Measurements from ENCODE around the gene NELFCD.
"Not testable (repeated sequence)": the region's sequence is repeated elsewhere in the genome, so short reads cannot be mapped to it uniquely, and the experiment has no call there.

DNA sequence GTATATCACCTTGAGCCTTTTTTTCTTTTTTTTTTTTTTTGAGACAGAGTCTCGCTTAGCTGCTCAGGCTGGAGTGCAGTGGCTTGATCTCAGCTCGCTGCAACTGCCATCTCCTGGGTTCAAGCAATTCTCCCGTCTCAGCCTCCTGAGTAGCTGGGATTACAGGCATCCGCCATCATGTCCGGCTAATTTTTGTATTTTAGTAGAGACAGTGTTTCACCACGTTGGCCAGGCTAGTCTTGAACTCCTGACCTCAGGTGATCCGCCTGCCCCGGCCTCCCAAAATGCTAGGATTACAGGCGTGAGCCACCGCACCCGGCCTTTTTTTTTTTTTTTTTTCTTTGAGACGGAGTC, 2.0 kb downstream of the NELFCD start:
- TF ChIP-seq, protein P1, sequence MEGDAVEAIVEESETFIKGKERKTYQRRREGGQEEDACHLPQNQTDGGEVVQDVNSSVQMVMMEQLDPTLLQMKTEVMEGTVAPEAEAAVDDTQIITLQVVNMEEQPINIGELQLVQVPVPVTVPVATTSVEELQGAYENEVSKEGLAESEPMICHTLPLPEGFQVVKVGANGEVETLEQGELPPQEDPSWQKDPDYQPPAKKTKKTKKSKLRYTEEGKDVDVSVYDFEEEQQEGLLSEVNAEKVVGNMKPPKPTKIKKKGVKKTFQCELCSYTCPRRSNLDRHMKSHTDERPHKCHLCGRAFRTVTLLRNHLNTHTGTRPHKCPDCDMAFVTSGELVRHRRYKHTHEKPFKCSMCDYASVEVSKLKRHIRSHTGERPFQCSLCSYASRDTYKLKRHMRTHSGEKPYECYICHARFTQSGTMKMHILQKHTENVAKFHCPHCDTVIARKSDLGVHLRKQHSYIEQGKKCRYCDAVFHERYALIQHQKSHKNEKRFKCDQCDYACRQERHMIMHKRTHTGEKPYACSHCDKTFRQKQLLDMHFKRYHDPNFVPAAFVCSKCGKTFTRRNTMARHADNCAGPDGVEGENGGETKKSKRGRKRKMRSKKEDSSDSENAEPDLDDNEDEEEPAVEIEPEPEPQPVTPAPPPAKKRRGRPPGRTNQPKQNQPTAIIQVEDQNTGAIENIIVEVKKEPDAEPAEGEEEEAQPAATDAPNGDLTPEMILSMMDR (IDR thresholded peaks at IDR 0.05) = not testable (repeated sequence)
- not testable (repeated sequence) for TF ChIP-seq POLR2AphosphoS5 (IDR thresholded peaks at IDR 0.05; ENCODE audit: low read depth, low read length); RXRA (IDR thresholded peaks at IDR 0.05; ENCODE audit: borderline replicate concordance, low read depth); RAD21 (IDR thresholded peaks at IDR 0.05; ENCODE audit: low read length); FOXM1 (IDR thresholded peaks at IDR 0.05; ENCODE audit: low read depth); MXI1 (IDR thresholded peaks at IDR 0.05; ENCODE audit: low read depth, low read length); SIN3A (IDR thresholded peaks at IDR 0.05; ENCODE audit: borderline replicate concordance, low read depth, low read length); SMC3 (IDR thresholded peaks at IDR 0.05; ENCODE audit: low read depth, low read length); MEF2A (IDR thresholded peaks at IDR 0.05; ENCODE audit: borderline replicate concordance, low read depth); TAF1 (IDR thresholded peaks at IDR 0.05; ENCODE audit: borderline replicate concordance, low read depth, low read length); EP300 (IDR thresholded peaks at IDR 0.05; ENCODE audit: borderline replicate concordance in 1 of 2, low read depth in 1 of 2, low read length in 1 of 2)
- TF ChIP-seq, protein P2, sequence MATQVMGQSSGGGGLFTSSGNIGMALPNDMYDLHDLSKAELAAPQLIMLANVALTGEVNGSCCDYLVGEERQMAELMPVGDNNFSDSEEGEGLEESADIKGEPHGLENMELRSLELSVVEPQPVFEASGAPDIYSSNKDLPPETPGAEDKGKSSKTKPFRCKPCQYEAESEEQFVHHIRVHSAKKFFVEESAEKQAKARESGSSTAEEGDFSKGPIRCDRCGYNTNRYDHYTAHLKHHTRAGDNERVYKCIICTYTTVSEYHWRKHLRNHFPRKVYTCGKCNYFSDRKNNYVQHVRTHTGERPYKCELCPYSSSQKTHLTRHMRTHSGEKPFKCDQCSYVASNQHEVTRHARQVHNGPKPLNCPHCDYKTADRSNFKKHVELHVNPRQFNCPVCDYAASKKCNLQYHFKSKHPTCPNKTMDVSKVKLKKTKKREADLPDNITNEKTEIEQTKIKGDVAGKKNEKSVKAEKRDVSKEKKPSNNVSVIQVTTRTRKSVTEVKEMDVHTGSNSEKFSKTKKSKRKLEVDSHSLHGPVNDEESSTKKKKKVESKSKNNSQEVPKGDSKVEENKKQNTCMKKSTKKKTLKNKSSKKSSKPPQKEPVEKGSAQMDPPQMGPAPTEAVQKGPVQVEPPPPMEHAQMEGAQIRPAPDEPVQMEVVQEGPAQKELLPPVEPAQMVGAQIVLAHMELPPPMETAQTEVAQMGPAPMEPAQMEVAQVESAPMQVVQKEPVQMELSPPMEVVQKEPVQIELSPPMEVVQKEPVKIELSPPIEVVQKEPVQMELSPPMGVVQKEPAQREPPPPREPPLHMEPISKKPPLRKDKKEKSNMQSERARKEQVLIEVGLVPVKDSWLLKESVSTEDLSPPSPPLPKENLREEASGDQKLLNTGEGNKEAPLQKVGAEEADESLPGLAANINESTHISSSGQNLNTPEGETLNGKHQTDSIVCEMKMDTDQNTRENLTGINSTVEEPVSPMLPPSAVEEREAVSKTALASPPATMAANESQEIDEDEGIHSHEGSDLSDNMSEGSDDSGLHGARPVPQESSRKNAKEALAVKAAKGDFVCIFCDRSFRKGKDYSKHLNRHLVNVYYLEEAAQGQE (IDR thresholded peaks at IDR 0.05; ENCODE audit: low read depth, low read length) = not testable (repeated sequence)
- TF ChIP-seq, protein P3, sequence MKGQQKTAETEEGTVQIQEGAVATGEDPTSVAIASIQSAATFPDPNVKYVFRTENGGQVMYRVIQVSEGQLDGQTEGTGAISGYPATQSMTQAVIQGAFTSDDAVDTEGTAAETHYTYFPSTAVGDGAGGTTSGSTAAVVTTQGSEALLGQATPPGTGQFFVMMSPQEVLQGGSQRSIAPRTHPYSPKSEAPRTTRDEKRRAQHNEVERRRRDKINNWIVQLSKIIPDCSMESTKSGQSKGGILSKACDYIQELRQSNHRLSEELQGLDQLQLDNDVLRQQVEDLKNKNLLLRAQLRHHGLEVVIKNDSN (IDR thresholded peaks at IDR 0.05; ENCODE audit: borderline replicate concordance, low read depth) = not testable (repeated sequence)
- TF ChIP-seq, protein P4, sequence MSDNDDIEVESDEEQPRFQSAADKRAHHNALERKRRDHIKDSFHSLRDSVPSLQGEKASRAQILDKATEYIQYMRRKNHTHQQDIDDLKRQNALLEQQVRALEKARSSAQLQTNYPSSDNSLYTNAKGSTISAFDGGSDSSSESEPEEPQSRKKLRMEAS (IDR thresholded peaks at IDR 0.05; ENCODE audit: low read depth) = not testable (repeated sequence)

All from SK-N-SH (cell line).